Stimulated activated CD4-positive, alpha-beta T cell treated with anti-CD3 and anti-CD28 coated beads, Interleukin-4, amount 100 ng/mL, for 24 hours (primary cell): Measurements from ENCODE around the gene TMEM52.

Experiments
- DNase-seq: peaks from one replicate; pipeline ENCODE4 v3.0.0-alpha.2; 2020

The TMEM52 gene

GRCh38 chr1:1926346-1926811 lies 7.3 kb upstream of the TMEM52 start:
- no peak for DNase-seq

- no peak for DNase-seq
These were observed 6.6 kb upstream of the TMEM52 start for GRCh38 chr1:1925437-1926345.

GRCh38 chr1:1924849-1925248 lies 5.8 kb upstream of the TMEM52 start:
- no peak for DNase-seq

GRCh38 chr1:1924386-1924785 lies 5.3 kb upstream of the TMEM52 start:
- DNase-seq, result no peak

- DNase-seq, result no peak
These were observed 4.1 kb upstream of the TMEM52 start for GRCh38 chr1:1922956-1923833.

- DNase-seq, result no peak
These were observed 3.5 kb upstream of the TMEM52 start for GRCh38 chr1:1922702-1922955.

- DNase-seq, result no peak
These were observed 3.0 kb upstream of the TMEM52 start for GRCh38 chr1:1921901-1922701.

GRCh38 chr1:1921459-1921862 lies 2.4 kb upstream of the TMEM52 start:
- no peak for DNase-seq

GRCh38 chr1:1920608-1921458 lies 1.8 kb upstream of the TMEM52 start:
- no peak for DNase-seq

- DNase-seq, result no peak
These were observed 1.1 kb upstream of the TMEM52 start for GRCh38 chr1:1920057-1920607.

- DNase-seq, result peak; percentile 97
These were observed 401 bp upstream of the TMEM52 start for GRCh38 chr1:1919304-1920056.

GRCh38 chr1:1917995-1918900 lies 831 bp downstream of the TMEM52 start:
- no peak for DNase-seq

GRCh38 chr1:1917304-1917976 lies 1.6 kb downstream of the TMEM52 start:
- DNase-seq, result no peak

GRCh38 chr1:1916851-1917251 lies 2.2 kb downstream of the TMEM52 start:
- DNase-seq, result no peak

- no peak for DNase-seq
These were observed 2.9 kb downstream of the TMEM52 start for GRCh38 chr1:1915911-1916840.

- no peak for DNase-seq
These were observed 3.9 kb downstream of the TMEM52 start, which contains the start of gene CALML6 for GRCh38 chr1:1914971-1915692. Gene CALML6, plus strand, starts transcription at chr1:1915260. Its CDS starts 21 bp downstream, at chr1:1915281.
